Gastrocnemius medialis (tissue), 4 donors: ENCODE measurements around the gene CCDC33. TPM values are rescaled to one million over a fixed set of nuclear protein-coding genes. Genes with fewer than 3 reads are reported as not detected.

Experiments used
- ATAC-seq, 2 donors: fragments of 150-250 bp; one replicate each; pipeline ENCODE4 v1.9.1; 2016
- DNase-seq, 2 donors: peaks; one replicate each; pipeline ENCODE4 v3.0.0-alpha.2; 2019
- H3K27ac ChIP-seq, 4 donors: fragments of 200-600 bp; sonication (generic); 1 replicate in 1 of 4; 2 replicates in 3 of 4; pipeline ENCODE4 v1.5.1; 2016 to 2018; ENCODE audit warnings: mild to moderate bottlenecking in 2 of 4, moderate library complexity in 1 of 4
- H3K27me3 ChIP-seq, 3 donors: fragments of 200-600 bp; sonication (generic) in 2 of 3; 1 replicate in 1 of 3; 2 replicates in 2 of 3; pipeline versions ENCODE4 v1.5.1 to v1.6.0; 2016 to 2019; ENCODE audit warnings: mild to moderate bottlenecking in 1 of 3, moderate library complexity in 1 of 3
- H3K36me3 ChIP-seq, 2 donors: fragments of 200-600 bp; sonication (generic) in 1 of 2; one replicate each; pipeline ENCODE4 v1.5.1; 2017 to 2018
- H3K4me1 ChIP-seq, 2 donors: fragments of 200-600 bp; sonication (generic) in 1 of 2; one replicate each; pipeline ENCODE4 v1.5.1; 2016 to 2017; ENCODE audit warnings: mild to moderate bottlenecking in 2 of 2
- H3K4me3 ChIP-seq, 4 donors: fragments of 200-600 bp; sonication (generic) in 3 of 4; 1 replicate in 1 of 4; 2 replicates in 3 of 4; pipeline ENCODE4 v1.5.1; 2016 to 2019; ENCODE audit warnings: mild to moderate bottlenecking in 2 of 4
- H3K9me3 ChIP-seq, 3 donors: fragments of 200-600 bp; sonication (generic) in 2 of 3; 1 replicate in 1 of 3; 2 replicates in 2 of 3; pipeline ENCODE4 v1.5.1; 2016 to 2019
- CTCF ChIP-seq, 5 experiments: fragments of 450-650 bp in 3 of 5; fragments of 200-600 bp in 2 of 5; sonication (generic) in 2 of 5; IDR thresholded peaks in 4 of 5; conservative IDR thresholded peaks in 1 of 5; 1 replicate in 4 of 5; 2 replicates in 1 of 5; pipeline ENCODE4 v1.5.1; 2016 to 2019; ENCODE audit warnings: antibody characterized with exemption in 5 of 5, mild to moderate bottlenecking in 3 of 5, moderate library complexity in 3 of 5
- POLR2A ChIP-seq, 2 donors: fragments of 450-650 bp; IDR thresholded peaks; one replicate each; pipeline ENCODE4 v1.6.1; 2017; ENCODE audit warnings: antibody characterized with exemption in 2 of 2, mild to moderate bottlenecking in 2 of 2, moderate library complexity in 2 of 2
- in situ Hi-C, 4 donors: fragments of 200-750 bp; cut with MboI; loops; one replicate each; pipeline versions ENCODE4 v1.15.0 to v1.8.0; 2017; ENCODE audit warnings: low sequenced_read_pairs in 4 of 4
- intact Hi-C: fragments of 100-400 bp; cut with DNase I; formaldehyde crosslinking; loops from one replicate; pipeline ENCODE4 v1.15.1; 2023; ENCODE audit warnings: low total_unique reads
- total RNA-seq, 4 donors: library from RNA; depleted of rRNA; stranded (reverse); fragments of >200 nt; gene quantifications; one replicate each; pipeline versions ENCODE4 v1.1.0 to v1.2.3, GENCODE V29; 2016

Gene CCDC33
- total RNA-seq, 4 donors from 2014 or later: not detected

- H3K36me3 ChIP-seq: no peaks in the 10 kb centered on the region
- in situ Hi-C loops: no loop called here
- H3K27ac ChIP-seq: no peak overlapping the region
- H3K4me3 ChIP-seq: no peak overlapping the region
- intact Hi-C loops: no loop called here
- H3K4me1 ChIP-seq: peaks cover 0 to 3% of the 10 kb centered on the region in 2 donors
- DNase-seq (no peak), ATAC-seq (no peak)
- no peaks in the 10 kb centered on the region for H3K9me3 ChIP-seq
- no peaks in the 10 kb centered on the region for H3K27me3 ChIP-seq
- TF ChIP-seq POLR2A (IDR thresholded peaks at IDR 0.05): no peak
- no peak for TF ChIP-seq CTCF (IDR thresholded peaks at IDR 0.05 in 4 of 5, conservative IDR thresholded peaks at IDR 0.05 in 1 of 5)
These were observed 32.2 kb upstream of the CCDC33 start for GRCh38 chr15:74203914-74204431.

- ATAC-seq (no peak), DNase-seq (no peak)
- TF ChIP-seq CTCF (IDR thresholded peaks at IDR 0.05 in 4 of 5, conservative IDR thresholded peaks at IDR 0.05 in 1 of 5) (no peak), POLR2A (IDR thresholded peaks at IDR 0.05) (no peak)
- H3K27ac ChIP-seq: no peak overlapping the region
- peaks cover 0 to 3% of the 10 kb centered on the region in 2 donors for H3K4me1 ChIP-seq
- intact Hi-C loops: no loop called here
- in situ Hi-C loops: no loop called here
- H3K36me3 ChIP-seq: no peaks in the 10 kb centered on the region
- no peaks in the 10 kb centered on the region for H3K27me3 ChIP-seq
- H3K9me3 ChIP-seq: no peaks in the 10 kb centered on the region
- no peak overlapping the region for H3K4me3 ChIP-seq
These were observed 30.6 kb upstream of the CCDC33 start for GRCh38 chr15:74205582-74205947.

GRCh38 chr15:74206801-74207281 is 29.3 kb upstream of the CCDC33 start:
- in situ Hi-C loops (no loop called here), intact Hi-C loops (no loop called here)
- Histone ChIP-seq H3K27me3 (no peaks in the 10 kb centered on the region), H3K9me3 (no peaks in the 10 kb centered on the region), H3K27ac (no peak overlapping the region), H3K36me3 (no peaks in the 10 kb centered on the region), H3K4me1 (no peaks in the 10 kb centered on the region), H3K4me3 (no peak overlapping the region)
- TF ChIP-seq CTCF (IDR thresholded peaks at IDR 0.05 in 4 of 5, conservative IDR thresholded peaks at IDR 0.05 in 1 of 5) (no peak), POLR2A (IDR thresholded peaks at IDR 0.05) (no peak)
- ATAC-seq (no peak), DNase-seq (no peak)

- no peak for TF ChIP-seq CTCF (IDR thresholded peaks at IDR 0.05 in 4 of 5, conservative IDR thresholded peaks at IDR 0.05 in 1 of 5)
- no peak for TF ChIP-seq POLR2A (IDR thresholded peaks at IDR 0.05)
- no peak overlapping the region for H3K4me3 ChIP-seq
- intact Hi-C loops (no loop called here), in situ Hi-C loops (no loop called here)
- H3K27me3 ChIP-seq: no peaks in the 10 kb centered on the region
- ATAC-seq (no peak), DNase-seq (no peak)
- H3K4me1 ChIP-seq: no peaks in the 10 kb centered on the region
- no peaks in the 10 kb centered on the region for H3K36me3 ChIP-seq
- no peaks in the 10 kb centered on the region for H3K9me3 ChIP-seq
- H3K27ac ChIP-seq: no peak overlapping the region
These were observed 28.3 kb upstream of the CCDC33 start for GRCh38 chr15:74207652-74208440.
